ENCODE data around the gene APLP2. TPM values are rescaled to one million over a fixed set of nuclear protein-coding genes. Genes with fewer than 3 reads are reported as not detected.

The APLP2 gene
- total RNA-seq, 1 experiment from 2014 or later: 2,076 TPM

DNA sequence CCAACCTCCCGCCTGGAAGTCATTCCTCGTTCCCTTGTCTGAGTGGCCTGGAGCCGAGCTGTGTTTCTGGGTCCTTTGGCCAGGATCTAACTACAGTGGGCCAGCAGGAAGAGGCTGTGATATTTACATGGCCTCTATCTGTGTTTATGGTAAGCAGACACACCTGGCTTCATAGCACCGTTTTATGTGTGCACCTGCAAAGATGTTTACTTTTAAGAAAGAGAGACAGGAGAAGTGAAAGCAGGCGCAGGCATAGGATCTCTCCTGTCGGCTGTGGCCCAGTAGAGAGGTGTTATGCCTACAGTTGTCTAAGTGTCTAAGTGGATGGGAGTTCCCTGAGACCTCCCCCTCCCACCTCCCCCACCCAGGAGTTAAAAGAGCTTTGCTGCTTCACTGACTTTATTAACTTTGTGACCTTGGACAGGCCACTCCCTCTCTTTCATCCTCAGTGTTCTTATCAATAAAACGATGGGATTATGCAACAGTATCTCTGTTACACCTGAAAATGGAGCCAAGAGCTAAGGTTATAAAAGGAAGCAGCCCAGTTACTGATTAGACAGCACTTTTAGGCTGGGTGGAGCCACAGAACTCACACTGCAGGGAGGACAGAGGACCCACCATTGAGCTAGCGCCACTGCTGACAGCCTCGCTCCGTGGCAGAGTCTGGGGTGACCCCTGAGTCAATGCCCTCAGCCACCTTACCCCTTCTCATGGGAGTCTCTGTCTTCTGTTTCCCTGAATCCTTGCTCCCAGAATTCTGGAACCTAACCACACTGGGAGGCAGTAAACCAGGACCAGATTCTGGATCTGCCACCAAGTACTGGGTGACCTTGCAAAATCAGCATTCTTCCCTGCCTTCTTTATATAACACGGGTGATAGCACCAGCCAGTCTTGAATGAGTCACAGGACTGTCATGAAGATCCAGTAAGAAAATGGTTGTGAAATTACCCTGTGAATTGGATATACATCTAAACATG lies 111.9 kb downstream of the APLP2 start:
- Histone ChIP-seq H3K27me3 (replicated peaks; ENCODE audit: control insufficient read depth, insufficient read depth, low read length) (no peaks in the 10 kb centered on the region), H3K4me1 (peaks cover 56% of the 10 kb centered on the region), H3K4me3 (ENCODE audit: low read depth, low read length) (peak overlapping the region; percentile 32), H3K9me3 (no peaks in the 10 kb centered on the region), H3K36me3 (ENCODE audit: control insufficient read depth, insufficient read depth, low read length) (peaks cover 6% of the 10 kb centered on the region)
- Mint-ChIP-seq H3K4me1 (ENCODE audit: low read depth, unreplicated experiment) (peaks cover 56% of the 10 kb centered on the region), H3K36me3 (ENCODE audit: insufficient read depth, unreplicated experiment) (peaks cover 56% of the 10 kb centered on the region), H3K9me3 (ENCODE audit: unreplicated experiment) (peaks cover 9% of the 10 kb centered on the region), H3K27ac (ENCODE audit: unreplicated experiment) (peak overlapping the region; percentile 92), H3K27me3 (ENCODE audit: insufficient read depth, unreplicated experiment) (no peaks in the 10 kb centered on the region), H3K4me3 (ENCODE audit: unreplicated experiment) (peak overlapping the region; percentile 58)
- ChIA-PET POLR2A (interaction anchor here (0.6 to 1.8 kb wide), 21 partner anchors 11 to 809 kb away, joined by 3 to 22 read pairs (median 5); partner anchors contain the start of genes APLP2, PRDM10 and ST14), CTCF (interaction anchor here (0.6 to 1.6 kb wide), 16 partner anchors 9 to 897 kb away, joined by 3 to 45 read pairs (median 4); partner anchors contain the start of genes SNX19 and ST14)
- BruUV-seq (replicated peaks): TSS peak; percentile 64
- TF ChIP-seq, protein P1, sequence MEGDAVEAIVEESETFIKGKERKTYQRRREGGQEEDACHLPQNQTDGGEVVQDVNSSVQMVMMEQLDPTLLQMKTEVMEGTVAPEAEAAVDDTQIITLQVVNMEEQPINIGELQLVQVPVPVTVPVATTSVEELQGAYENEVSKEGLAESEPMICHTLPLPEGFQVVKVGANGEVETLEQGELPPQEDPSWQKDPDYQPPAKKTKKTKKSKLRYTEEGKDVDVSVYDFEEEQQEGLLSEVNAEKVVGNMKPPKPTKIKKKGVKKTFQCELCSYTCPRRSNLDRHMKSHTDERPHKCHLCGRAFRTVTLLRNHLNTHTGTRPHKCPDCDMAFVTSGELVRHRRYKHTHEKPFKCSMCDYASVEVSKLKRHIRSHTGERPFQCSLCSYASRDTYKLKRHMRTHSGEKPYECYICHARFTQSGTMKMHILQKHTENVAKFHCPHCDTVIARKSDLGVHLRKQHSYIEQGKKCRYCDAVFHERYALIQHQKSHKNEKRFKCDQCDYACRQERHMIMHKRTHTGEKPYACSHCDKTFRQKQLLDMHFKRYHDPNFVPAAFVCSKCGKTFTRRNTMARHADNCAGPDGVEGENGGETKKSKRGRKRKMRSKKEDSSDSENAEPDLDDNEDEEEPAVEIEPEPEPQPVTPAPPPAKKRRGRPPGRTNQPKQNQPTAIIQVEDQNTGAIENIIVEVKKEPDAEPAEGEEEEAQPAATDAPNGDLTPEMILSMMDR (IDR thresholded peaks at IDR 0.05; ENCODE audit: insufficient read depth in 1 of 2, low read depth in 1 of 2, low read length in 1 of 2, severe bottlenecking in 1 of 2, unreplicated experiment in 1 of 2): peak in 1 of 2 experiments; percentile 8
- intact Hi-C loops (cut with micrococcal nuclease; ENCODE audit: unreplicated experiment): loop anchor here (1.0 kb wide), 6 partner anchors 21 to 258 kb away; no protein-coding TSS in a partner anchor
- DNase-seq: peak; percentile 94 to 99

DNA sequence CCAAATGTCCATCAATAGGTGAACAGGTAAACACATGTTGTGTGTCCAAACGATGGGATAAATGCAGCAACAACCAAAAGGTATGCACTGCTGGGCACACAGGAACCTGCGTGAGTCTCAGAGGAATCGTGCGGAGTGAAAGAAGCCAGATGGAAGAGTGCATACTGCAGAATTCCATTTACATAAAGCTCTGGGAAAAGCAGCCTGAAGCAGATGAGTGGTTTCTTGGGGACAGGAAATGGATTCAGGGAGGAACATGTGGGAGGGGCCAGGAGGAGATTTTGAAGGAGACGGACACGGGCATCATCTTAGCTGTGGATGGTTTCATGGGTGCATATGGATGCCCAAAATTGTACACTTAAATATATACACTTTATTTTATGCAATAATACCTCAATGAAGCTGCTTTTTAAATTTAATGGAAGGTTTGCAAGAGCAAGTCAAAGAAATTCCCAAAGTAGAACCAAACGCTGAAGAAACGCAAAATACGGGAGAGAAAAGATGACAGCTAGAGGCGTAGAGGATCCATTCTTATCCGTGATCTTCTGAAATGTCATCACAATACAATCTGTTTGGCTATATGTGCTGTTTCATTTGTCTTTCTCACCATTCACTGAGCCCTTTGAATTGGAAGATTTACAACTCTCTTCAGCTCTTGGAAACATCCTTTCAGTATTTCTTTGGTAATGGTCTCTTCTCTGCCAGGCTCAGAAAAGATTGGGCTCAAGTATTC lies 114.3 kb downstream of the APLP2 start:
- POLR2A ChIA-PET: no interaction called here
- intact Hi-C loops (cut with micrococcal nuclease; ENCODE audit: unreplicated experiment): no loop called here
- CTCF ChIA-PET: no interaction called here
- peak overlapping the region; percentile 15 for H3K4me3 Mint-ChIP-seq (ENCODE audit: unreplicated experiment)
- H3K4me1 ChIP-seq: peaks cover 36% of the 10 kb centered on the region
- H3K27ac Mint-ChIP-seq (ENCODE audit: unreplicated experiment): peak overlapping the region; percentile 92
- peaks cover 40% of the 10 kb centered on the region for H3K4me1 Mint-ChIP-seq (ENCODE audit: low read depth, unreplicated experiment)
- TF ChIP-seq, protein P1 (IDR thresholded peaks at IDR 0.05; ENCODE audit: insufficient read depth in 1 of 2, low read depth in 1 of 2, low read length in 1 of 2, severe bottlenecking in 1 of 2, unreplicated experiment in 1 of 2): no peak
- H3K4me3 ChIP-seq (ENCODE audit: low read depth, low read length): no peak overlapping the region
- no peaks in the 10 kb centered on the region for H3K27me3 ChIP-seq (replicated peaks; ENCODE audit: control insufficient read depth, insufficient read depth, low read length)
- peaks cover 6% of the 10 kb centered on the region for H3K36me3 ChIP-seq (ENCODE audit: control insufficient read depth, insufficient read depth, low read length)
- no peak for DNase-seq
- H3K9me3 Mint-ChIP-seq (ENCODE audit: unreplicated experiment): peaks cover 9% of the 10 kb centered on the region
- H3K27me3 Mint-ChIP-seq (ENCODE audit: insufficient read depth, unreplicated experiment): no peaks in the 10 kb centered on the region
- BruUV-seq (replicated peaks): no TSS peak
- no peaks in the 10 kb centered on the region for H3K9me3 ChIP-seq
- H3K36me3 Mint-ChIP-seq (ENCODE audit: insufficient read depth, unreplicated experiment): peaks cover 60% of the 10 kb centered on the region

DNA sequence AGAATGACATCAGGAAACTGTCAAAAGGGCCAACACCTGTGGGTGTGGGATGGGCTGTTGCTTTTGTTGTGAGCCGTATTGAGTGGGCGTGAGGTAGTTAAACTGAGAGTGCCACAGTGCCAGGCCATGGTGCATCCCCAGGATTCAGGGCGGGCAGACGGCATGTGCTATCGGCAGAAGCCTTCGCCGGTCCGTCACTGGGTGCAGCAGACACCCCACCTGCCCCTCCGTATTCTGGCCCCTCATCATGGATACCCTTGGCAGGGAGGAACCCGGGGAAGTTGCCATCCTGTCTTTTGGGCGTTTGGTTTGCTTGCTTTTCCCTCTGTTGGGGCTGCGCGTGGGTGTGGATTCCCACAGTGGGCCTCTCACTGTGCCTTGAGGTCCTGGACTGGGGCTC lies 117.4 kb downstream of the APLP2 start:
- peaks cover 9% of the 10 kb centered on the region for H3K36me3 ChIP-seq (ENCODE audit: control insufficient read depth, insufficient read depth, low read length)
- no peak overlapping the region for H3K4me3 Mint-ChIP-seq (ENCODE audit: unreplicated experiment)

More for the DNA sequence above, 117.4 kb downstream of the APLP2 start:
- peaks cover 15% of the 10 kb centered on the region for H3K4me1 Mint-ChIP-seq (ENCODE audit: low read depth, unreplicated experiment)
- ChIA-PET CTCF (no interaction called here), POLR2A (no interaction called here)
- BruUV-seq (replicated peaks): no TSS peak
- Histone ChIP-seq H3K27me3 (replicated peaks; ENCODE audit: control insufficient read depth, insufficient read depth, low read length) (no peaks in the 10 kb centered on the region), H3K4me3 (ENCODE audit: low read depth, low read length) (no peak overlapping the region), H3K4me1 (peaks cover 15% of the 10 kb centered on the region), H3K9me3 (no peaks in the 10 kb centered on the region)
- H3K9me3 Mint-ChIP-seq (ENCODE audit: unreplicated experiment): peaks cover 9% of the 10 kb centered on the region
- no peak overlapping the region for H3K27ac Mint-ChIP-seq (ENCODE audit: unreplicated experiment)
- intact Hi-C loops (cut with micrococcal nuclease; ENCODE audit: unreplicated experiment): no loop called here
- H3K27me3 Mint-ChIP-seq (ENCODE audit: insufficient read depth, unreplicated experiment): no peaks in the 10 kb centered on the region
- no peak for DNase-seq
- TF ChIP-seq, protein P1 (IDR thresholded peaks at IDR 0.05; ENCODE audit: insufficient read depth in 1 of 2, low read depth in 1 of 2, low read length in 1 of 2, severe bottlenecking in 1 of 2, unreplicated experiment in 1 of 2): no peak
- peaks cover 75% of the 10 kb centered on the region for H3K36me3 Mint-ChIP-seq (ENCODE audit: insufficient read depth, unreplicated experiment)
